GM19099 (cell line): ENCODE measurements around the gene BORCS8.

Experiments used
- POLR2A ChIP-seq: IDR thresholded peaks from 3 replicates; pipeline ENCODE4 v1.6.1; 2011; ENCODE audit warnings: low read depth; ENCODE audit not compliant: insufficient read length; ENCODE audit errors: extremely low read depth

The BORCS8 gene

DNA sequence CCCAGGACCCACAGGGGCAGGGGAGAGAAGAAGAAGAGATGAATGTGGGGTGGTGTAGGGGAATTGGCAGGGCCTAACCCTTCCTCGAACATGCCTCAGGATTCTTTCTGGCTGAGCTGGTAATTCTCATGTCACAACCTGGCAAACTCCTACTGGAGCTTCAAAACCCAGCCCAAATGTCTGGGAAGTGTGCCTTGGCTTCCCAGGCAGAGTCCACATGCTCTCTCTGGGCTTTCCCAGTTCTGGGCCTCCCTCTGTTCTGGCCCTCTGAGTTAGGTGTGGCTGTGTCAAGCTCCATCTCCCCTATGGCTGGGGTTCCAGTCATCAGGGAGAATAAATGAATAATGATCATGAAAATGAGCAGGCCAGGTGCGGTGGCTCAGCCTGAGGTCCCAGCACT lies 42.5 kb downstream of the BORCS8 start:
- no peak for TF ChIP-seq POLR2A

GRCh38 chr19:19147344-19147743 lies 44.6 kb downstream of the BORCS8 start:
- no peak for TF ChIP-seq POLR2A

DNA sequence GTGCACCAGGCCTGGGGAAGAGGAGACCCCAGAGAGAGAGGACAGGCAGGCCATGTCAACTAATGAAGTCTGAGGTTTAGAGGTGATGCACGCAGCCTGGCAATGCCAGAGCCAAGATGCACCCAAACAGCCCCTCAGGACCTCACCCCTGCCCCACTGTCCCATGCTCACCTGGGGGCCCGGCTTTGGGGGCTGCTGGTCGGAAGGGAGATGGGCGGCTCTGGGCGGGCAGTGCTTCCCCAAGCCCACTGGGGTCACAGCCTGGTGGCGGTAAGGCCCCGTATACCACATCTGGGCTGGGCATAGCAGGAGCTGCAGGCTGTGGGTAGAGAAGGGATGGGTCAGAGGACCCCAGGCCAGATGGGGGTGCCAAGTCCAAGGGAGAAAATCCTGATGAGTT lies 45.1 kb downstream of the BORCS8 start:
- no peak for TF ChIP-seq POLR2A

DNA sequence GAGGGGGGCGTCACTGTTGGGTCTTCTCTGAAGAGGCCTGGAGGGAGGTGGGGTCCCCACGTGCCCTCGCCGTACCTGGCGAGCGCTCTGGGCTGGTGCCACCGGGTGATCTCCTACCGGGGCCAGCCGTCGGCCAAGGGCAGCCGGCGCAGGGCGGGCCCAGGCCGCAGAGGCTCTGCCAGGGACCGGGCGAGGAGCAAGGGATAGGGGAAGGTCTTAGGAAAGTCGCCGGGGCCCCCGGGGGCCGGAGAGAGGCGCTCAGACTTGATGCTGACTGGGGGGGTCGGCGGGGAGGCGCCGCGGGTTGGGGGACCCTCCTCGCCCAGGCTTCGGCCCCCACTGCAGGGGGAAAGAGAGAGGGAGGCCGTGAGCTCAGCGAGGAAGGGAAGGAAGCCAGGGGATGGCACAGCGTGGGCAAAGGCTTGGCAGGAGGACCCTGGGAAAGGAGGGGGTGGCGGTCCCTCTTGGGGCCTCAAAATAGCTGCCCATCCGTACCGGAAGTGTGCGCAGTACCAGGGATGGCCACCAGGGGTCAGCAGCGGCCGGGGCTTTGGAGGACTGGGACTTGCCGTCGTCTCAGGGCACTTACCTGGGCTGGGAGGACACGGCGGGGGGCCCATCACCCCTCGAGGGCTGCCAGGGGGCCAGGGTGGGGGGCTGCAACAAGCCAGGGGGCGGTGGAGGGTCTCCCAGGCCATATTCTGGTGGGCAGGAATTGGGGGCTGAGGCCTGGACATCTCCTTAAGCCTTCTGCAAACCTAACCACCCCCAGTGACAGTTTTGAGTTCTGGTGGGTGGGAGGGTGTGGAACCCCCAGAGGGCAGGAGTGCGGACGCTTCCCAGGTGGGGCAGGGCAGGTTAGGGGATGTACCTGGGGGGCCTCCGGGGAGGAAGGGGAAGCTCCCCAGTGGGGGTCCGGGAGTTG lies 46.0 kb downstream of the BORCS8 start:
- no peak for TF ChIP-seq POLR2A

GRCh38 chr19:19145281-19145680 lies 46.7 kb downstream of the BORCS8 start:
- no peak for TF ChIP-seq POLR2A

DNA sequence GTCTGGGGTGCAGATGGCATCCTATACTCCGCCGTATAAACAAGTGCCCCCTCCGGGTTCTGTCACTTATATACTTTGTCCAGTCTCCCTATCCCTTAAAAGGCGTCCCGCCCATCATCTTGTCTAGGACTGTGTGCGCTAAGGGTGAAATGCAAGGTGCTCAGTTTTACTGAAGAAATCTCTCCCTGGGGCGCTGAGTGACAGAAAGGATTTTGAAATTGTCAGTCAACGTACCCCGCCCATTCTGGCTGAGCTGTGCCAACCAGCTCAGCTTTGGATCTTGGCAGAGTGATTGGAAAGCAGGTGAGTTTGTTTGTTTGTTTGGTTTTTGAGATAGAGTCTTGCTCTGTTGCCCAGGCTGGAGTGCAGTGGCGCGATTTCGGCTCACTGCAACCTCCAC lies 49.6 kb downstream of the BORCS8 start:
- no peak for TF ChIP-seq POLR2A

GRCh38 chr19:19140476-19140875 lies 51.5 kb downstream of the BORCS8 start:
- TF ChIP-seq POLR2A, result no peak

DNA sequence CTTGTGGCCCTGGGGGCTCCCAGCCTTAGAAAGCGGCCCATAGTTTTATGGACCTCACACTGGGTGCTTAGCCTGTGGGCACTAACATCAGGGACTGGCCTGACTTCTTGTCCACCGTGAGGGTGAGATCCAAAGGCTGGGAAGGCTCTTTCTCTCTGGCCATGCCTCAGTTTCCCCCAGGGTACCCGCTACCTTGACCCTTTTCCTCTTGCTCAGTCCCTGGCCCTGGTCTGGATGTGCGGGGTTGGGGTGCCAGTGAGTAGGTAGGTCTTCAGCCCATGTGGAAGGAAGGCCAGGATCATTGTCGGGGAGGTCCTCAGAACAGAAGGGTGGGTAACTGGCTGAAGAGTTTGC lies 52.1 kb downstream of the BORCS8 start:
- no peak for TF ChIP-seq POLR2A

- peak; percentile 78 for TF ChIP-seq POLR2A
These were observed 53.6 kb downstream of the BORCS8 start, which contains the start of gene TMEM161A for GRCh38 chr19:19138109-19138981. Gene TMEM161A, minus strand, starts transcription at chr19:19138478. Its CDS starts 50 bp downstream, at chr19:19138428.

GRCh38 chr19:19137556-19138108 lies 54.3 kb downstream of the BORCS8 start:
- no peak for TF ChIP-seq POLR2A

DNA sequence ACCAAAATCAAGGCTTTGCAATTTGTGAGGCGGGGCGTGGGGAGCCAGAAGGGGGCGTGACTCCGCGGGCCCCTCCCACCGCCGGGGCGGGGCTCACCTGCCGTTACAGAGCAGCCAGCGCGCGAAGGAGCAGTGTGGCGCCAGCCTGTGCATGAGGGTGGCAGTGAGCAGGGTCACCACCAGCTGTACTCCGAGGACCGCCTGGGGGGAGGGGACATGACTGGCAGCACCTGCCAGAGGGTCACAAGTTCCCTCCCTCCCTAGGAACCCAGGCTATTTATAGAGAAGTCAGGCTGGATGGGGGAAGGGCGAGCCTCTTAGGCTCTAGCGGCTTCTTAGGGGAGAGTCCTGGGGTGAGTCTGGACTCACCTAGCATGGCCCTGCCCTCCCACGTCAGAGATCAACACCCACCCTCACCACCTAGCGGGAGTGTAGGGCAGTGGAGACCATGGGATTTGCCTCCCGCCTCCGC lies 57.2 kb downstream of the BORCS8 start:
- no peak for TF ChIP-seq POLR2A

- TF ChIP-seq POLR2A, result no peak
These were observed 58.0 kb downstream of the BORCS8 start for GRCh38 chr19:19133985-19134384.

- TF ChIP-seq POLR2A, result no peak
These were observed 59.0 kb downstream of the BORCS8 start for GRCh38 chr19:19132912-19133311.

GRCh38 chr19:19131989-19132388 lies 60.0 kb downstream of the BORCS8 start:
- no peak for TF ChIP-seq POLR2A
